ENCODE results near the gene PLPP1. TPM values are rescaled to one million over a fixed set of nuclear protein-coding genes. Genes with fewer than 3 reads are reported as not detected.
A peak's percentile ranks its signal among the peaks of the same experiment; 100 is the strongest.
"Not testable (repeated sequence)": the region's sequence is repeated elsewhere in the genome, so short reads cannot be mapped to it uniquely, and the experiment has no call there.

PLPP1 gene
- total RNA-seq, 2 donors from 2014 or later = 170 to 189 TPM

DNA sequence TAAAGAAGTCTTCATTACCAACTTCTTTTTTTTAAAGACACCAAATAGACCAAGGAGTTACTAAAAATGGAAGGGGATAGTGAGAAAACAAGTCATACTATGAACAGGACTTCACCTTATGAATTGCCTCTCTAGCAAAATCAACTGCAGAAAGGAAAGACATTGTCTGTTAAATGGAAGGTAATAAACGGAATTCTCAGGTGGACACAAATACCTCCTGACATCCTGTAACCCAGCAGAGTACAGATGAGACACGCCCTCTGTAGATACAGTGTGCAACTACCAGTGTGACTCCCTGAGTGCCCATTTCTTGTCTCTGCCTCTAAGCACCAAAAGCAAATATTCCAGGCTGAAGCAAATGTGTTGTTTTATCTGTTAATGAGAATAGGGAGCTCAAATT, 12.2 kb upstream of the PLPP1 start:
- Histone ChIP-seq H3K4me1 (no peaks in the 10 kb centered on the region), H3K27ac (no peak overlapping the region), H3K4me3 (no peak overlapping the region), H3K27me3 (no peaks in the 10 kb centered on the region), H3K9me3 (no peaks in the 10 kb centered on the region), H3K36me3 (no peaks in the 10 kb centered on the region)
- DNase-seq (ENCODE audit: low spot score) = no peak
- TF ChIP-seq, protein P1, sequence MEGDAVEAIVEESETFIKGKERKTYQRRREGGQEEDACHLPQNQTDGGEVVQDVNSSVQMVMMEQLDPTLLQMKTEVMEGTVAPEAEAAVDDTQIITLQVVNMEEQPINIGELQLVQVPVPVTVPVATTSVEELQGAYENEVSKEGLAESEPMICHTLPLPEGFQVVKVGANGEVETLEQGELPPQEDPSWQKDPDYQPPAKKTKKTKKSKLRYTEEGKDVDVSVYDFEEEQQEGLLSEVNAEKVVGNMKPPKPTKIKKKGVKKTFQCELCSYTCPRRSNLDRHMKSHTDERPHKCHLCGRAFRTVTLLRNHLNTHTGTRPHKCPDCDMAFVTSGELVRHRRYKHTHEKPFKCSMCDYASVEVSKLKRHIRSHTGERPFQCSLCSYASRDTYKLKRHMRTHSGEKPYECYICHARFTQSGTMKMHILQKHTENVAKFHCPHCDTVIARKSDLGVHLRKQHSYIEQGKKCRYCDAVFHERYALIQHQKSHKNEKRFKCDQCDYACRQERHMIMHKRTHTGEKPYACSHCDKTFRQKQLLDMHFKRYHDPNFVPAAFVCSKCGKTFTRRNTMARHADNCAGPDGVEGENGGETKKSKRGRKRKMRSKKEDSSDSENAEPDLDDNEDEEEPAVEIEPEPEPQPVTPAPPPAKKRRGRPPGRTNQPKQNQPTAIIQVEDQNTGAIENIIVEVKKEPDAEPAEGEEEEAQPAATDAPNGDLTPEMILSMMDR (IDR thresholded peaks at IDR 0.05) = no peak

DNA sequence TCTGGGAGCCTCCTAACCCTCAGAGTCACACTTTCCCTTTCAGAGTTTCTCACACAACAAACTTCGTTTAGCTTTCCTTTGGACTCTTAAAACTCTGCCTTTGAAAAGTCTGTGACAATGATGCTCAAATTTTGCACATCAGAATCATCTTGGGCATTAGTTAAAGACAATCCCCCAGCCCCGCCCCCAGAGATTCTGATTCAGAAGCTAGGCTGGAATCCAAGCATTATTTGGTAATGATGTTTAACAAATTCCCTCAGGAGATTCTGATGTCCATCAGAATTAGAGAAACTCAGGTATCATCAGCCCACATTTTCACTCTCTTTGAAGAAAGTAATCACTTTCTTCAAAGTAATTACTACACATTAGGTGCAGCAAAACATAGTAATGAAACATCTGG, 9.6 kb upstream of the PLPP1 start:
- TF ChIP-seq, protein P1 (IDR thresholded peaks at IDR 0.05) = no peak
- Histone ChIP-seq H3K27ac (no peak overlapping the region), H3K27me3 (no peaks in the 10 kb centered on the region), H3K4me1 (no peaks in the 10 kb centered on the region), H3K9me3 (no peaks in the 10 kb centered on the region), H3K36me3 (no peaks in the 10 kb centered on the region), H3K4me3 (no peak overlapping the region)
- no peak for DNase-seq (ENCODE audit: low spot score)

GRCh38 chr5:55541056-55541635, 6.4 kb upstream of the PLPP1 start:
- TF ChIP-seq, protein P1 (IDR thresholded peaks at IDR 0.05) = no peak
- DNase-seq (ENCODE audit: low spot score) = no peak
- Histone ChIP-seq H3K27ac (no peak overlapping the region), H3K4me1 (no peaks in the 10 kb centered on the region), H3K27me3 (no peaks in the 10 kb centered on the region), H3K36me3 (no peaks in the 10 kb centered on the region), H3K4me3 (no peak overlapping the region), H3K9me3 (no peaks in the 10 kb centered on the region)

- H3K9me3 ChIP-seq = no peaks in the 10 kb centered on the region
- no peaks in the 10 kb centered on the region for H3K36me3 ChIP-seq
- no peak overlapping the region for H3K27ac ChIP-seq
- TF ChIP-seq, protein P1 (IDR thresholded peaks at IDR 0.05) = no peak
- DNase-seq (ENCODE audit: low spot score) = no peak
- peaks cover 0 to 3% of the 10 kb centered on the region in 2 donors for H3K4me1 ChIP-seq
- no peaks in the 10 kb centered on the region for H3K27me3 ChIP-seq
- no peak overlapping the region for H3K4me3 ChIP-seq
Observed at GRCh38 chr5:55540525-55540924, 5.8 kb upstream of the PLPP1 start.

GRCh38 chr5:55540024-55540423, 5.3 kb upstream of the PLPP1 start:
- DNase-seq (ENCODE audit: low spot score) = no peak
- Histone ChIP-seq H3K27me3 (no peaks in the 10 kb centered on the region), H3K27ac (no peak overlapping the region), H3K9me3 (no peaks in the 10 kb centered on the region), H3K36me3 (no peaks in the 10 kb centered on the region), H3K4me1 (peaks cover 0 to 7% of the 10 kb centered on the region in 2 donors), H3K4me3 (no peak overlapping the region)
- TF ChIP-seq, protein P1 (IDR thresholded peaks at IDR 0.05) = no peak

DNA sequence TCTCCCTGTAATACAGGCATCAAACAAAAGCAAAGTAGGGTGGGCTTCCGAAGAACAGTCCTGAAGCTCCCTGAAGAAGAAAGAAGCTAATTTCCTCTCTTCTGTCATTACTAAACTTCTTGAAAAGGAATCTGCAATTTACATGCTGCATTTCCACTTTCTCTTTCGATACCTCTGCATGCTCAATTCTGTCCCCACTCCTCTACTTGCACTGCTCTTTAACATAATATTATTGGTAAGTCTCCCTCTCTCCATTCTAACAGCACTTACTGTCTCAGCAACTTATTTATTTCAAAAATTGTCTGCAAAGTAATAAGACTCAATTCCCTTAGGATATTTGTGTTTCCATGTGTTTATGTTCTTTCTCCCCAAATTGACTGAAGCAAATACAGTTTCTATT, 3.9 kb upstream of the PLPP1 start:
- Histone ChIP-seq H3K9me3 (no peaks in the 10 kb centered on the region), H3K4me1 (peaks cover 0 to 7% of the 10 kb centered on the region in 2 donors), H3K4me3 (no peak overlapping the region), H3K27ac (peak overlapping the region in 1 of 2 donors; percentile 23), H3K27me3 (no peaks in the 10 kb centered on the region), H3K36me3 (no peaks in the 10 kb centered on the region)
- no peak for DNase-seq (ENCODE audit: low spot score)
- TF ChIP-seq, protein P1 (IDR thresholded peaks at IDR 0.05) = no peak

- not testable (repeated sequence) for H3K4me1 ChIP-seq; H3K27ac ChIP-seq; H3K27me3 ChIP-seq; H3K36me3 ChIP-seq; H3K4me3 ChIP-seq; H3K9me3 ChIP-seq; DNase-seq (ENCODE audit: low spot score)
Observed at GRCh38 chr5:55537315-55537714, 2.6 kb upstream of the PLPP1 start.

All from right atrium auricular region (tissue), 2 donors.